HG03565 (cell line): ENCODE data around the gene PIGR.

Experiments used
- ATAC-seq: cut with Tn5 transposase; IDR thresholded peaks from one replicate; pipeline ENCODE4 v1.9.1; 2021; ENCODE audit warnings: mild to moderate bottlenecking, moderate library complexity; ENCODE audit not compliant: unreplicated experiment

The PIGR gene, protein sequence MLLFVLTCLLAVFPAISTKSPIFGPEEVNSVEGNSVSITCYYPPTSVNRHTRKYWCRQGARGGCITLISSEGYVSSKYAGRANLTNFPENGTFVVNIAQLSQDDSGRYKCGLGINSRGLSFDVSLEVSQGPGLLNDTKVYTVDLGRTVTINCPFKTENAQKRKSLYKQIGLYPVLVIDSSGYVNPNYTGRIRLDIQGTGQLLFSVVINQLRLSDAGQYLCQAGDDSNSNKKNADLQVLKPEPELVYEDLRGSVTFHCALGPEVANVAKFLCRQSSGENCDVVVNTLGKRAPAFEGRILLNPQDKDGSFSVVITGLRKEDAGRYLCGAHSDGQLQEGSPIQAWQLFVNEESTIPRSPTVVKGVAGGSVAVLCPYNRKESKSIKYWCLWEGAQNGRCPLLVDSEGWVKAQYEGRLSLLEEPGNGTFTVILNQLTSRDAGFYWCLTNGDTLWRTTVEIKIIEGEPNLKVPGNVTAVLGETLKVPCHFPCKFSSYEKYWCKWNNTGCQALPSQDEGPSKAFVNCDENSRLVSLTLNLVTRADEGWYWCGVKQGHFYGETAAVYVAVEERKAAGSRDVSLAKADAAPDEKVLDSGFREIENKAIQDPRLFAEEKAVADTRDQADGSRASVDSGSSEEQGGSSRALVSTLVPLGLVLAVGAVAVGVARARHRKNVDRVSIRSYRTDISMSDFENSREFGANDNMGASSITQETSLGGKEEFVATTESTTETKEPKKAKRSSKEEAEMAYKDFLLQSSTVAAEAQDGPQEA

DNA sequence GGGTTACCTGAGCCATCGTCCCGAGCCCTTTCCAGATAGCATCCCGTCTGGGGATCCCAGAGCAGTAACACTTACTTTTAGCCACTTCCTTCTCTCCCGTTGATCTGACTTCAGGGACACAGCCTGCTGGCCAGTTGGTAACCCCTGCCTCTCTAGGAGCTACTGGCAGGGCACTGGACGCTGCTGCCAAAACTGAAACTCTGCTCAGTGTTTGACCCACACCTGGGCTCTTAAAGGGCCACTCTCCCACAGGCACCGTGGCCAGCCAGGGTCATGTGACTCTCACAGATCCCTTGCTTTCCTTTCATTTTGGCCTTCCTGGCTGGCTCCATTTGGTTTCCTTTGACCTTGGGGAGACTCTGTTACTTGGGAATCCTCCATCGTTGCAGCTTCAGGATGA is at the start of gene PIGR:
Gene PIGR (minus strand): TSS at position 206 of the 400 bp plus-strand sequence. CDS start 5,935 bp downstream, outside the sequence.
- no peak for ATAC-seq

DNA sequence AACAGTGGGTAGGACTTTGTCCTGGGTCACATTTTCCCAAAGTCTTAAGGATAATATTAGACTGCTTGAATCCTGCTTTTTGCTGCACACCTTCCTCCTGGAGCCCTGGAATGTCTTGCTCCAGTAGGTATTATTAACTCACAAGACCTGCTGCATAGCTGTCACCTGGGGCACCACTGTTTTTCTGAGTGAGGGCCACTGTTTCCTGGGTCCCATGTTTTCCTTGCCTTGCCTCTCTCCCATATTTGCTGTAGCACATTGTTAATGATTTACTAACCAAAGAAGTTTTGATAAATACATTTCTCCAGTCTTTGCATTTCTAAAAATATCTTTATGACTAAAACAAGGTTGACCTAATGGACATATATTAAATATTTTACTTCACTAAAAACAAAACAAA is 46.5 kb upstream of the PIGR start:
- no peak for ATAC-seq

DNA sequence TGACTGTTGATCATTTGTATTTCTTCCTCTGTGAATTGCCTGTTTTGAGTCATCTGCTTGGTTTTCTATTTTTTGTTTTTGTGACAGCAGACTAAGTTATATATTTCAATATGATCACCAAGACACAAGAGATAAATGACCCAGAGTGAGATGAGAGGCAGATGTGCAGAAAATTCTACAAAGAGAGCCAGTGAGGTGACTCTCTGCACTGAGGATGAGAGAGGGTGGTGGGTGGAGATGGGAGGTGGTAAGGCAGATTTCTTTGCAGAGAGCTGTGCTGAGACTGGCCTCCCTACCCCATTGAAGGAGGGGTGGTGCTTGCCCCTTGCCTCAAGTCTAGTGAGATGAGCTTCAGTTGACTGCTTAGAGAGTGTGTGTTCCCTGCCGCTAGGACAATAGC is 41.6 kb upstream of the PIGR start:
- no peak for ATAC-seq

DNA sequence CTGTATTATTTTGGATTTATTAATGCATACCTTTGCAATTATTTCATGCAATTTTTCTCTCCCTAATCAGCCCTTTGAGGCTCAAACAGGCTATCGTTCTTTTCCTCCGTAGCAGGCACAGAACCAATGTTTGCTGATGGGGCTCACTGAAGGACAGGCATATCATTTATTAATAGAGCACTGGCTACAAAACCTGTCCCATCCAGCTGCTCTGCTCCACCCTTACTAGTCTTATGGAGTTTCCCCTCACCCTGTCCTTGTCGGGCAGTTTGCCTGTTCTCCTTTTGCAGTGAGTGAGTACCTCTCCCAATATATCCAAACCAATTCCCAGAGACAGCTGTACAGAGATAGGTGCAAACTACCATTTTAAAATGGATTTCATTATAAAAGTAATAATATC is 40.6 kb upstream of the PIGR start:
- no peak for ATAC-seq

DNA sequence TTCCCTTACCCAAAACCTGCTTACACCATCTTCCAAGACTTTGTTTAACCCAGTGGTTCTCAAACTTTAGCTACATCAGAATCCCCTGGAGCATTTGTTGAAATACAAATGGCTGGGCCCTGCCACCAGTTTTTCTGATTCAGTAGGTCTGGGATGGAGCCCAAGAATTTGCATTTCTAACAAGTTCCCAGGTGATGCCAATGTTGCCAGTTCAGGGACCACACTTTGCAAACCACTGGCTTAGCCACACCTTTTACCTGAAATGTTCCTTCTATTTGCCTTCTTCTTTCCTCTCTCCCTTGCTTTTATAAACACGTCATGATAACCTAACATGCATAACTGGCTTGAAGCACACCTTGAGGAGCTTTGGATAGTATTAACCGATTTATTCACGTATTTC is 40.1 kb upstream of the PIGR start:
- no peak for ATAC-seq

DNA sequence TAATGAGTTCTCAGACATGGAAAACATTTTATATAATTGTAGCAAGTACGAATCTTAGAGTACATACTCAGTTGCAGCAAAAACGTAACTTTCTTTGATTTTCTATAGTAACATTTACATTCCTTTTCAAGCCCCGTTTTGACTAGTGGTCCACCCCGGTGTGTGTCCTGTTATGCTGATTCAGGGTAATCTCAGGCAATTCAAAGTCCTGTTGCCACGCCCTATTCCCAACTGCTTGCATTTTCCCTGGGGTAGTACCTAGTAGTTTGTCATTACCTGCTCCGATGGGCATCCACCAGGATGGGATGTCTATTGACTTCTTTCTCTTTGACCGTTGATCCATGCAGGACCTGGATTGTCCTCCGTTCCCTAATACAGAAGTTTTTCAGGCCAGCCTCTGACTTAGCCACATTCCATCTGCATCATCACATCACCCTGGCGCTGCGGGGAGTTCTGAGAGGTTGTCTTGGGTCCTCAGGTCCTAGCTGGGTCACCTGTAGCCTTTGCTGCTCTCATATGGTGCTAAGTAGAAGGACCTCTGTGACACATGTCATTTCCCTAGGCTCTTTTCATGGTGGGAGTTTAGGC is 39.0 kb upstream of the PIGR start:
- no peak for ATAC-seq

DNA sequence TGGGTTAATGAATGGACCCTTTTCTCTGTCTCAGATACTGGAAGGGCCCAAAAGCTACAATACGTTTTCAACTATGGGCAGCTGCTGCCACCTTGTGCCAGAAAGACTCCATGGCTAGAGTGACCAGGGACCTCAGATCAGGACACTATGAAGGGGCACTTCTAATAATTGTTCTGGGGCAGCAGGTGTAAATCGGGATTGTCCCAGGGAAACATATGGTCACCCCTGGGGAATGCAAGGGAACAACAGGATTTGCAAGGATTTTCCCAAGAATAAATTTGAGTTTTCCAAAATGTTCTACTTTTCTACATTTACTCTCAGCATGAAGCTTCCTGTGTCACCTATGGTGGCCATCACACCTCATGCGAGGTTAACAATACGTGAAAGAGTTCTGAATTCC is 36.0 kb upstream of the PIGR start:
- no peak for ATAC-seq

DNA sequence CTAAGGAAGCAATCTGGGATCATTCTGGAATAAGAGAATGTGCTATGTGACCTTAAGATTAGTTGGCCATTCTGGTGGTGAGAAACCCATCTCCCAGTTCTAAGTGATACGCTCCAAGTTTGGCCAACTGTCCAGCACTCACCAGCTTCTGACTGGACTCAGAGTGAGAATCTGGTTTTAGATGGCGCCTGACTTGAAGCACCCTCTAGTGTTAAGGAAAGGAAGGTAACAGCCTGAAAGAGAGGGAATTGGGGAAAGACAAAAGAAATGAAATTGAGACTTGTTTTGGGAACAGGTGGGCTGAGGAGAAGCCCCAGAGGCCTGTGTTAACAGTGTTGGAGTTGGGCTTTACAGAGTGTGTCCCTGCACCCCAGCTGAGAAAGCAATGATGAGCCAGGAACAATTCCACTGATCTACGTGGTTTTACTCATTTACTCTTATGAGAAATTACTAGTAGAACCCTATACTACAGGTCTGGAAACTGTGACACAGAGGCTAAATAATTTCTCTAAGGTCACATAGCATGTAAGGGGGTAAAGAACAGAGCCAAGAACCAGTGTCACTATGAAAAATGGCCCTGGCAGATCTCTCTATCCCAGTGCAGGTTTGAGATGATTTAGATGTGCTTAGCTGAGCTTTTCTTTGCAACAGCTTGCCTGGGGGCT is 33.2 kb upstream of the PIGR start:
- ATAC-seq: no peak

DNA sequence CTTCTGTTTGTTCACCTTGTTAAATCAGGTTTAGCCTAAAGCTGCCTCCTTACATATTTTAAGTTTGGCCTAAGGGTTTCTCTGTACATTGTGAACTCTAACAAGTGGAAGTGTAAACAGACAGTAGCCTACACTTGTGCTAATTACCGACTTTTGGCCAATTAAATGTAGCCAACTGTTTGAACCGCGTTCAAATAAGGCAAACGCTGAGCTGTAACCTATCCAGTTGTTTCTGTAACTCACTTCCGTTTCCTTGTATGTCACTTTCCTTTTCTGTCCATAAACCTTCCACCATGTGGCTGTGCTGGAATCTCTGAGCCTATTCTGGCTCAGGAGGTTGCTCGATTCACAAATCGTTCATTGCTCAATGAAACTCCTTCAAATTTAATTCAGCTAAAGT is 32.0 kb upstream of the PIGR start:
- no peak for ATAC-seq

DNA sequence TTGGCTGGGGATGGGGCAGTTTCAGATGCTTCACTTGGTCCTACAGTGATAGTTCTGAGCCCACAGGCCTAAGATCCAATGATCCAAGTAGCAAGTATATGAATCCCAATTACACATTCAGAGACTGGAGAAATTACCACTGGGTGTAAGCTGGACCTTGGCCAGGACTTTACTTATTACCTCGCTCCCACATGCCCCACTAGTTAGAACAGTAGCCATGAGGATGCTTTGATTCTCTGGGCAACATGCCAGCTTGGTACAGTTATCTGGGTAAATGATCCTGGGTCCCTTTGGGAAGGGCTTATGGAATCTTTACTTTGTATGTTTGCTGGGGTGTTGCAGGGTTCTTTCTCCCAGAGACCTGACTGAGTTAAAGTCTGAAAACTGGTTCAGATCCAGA is 29.0 kb upstream of the PIGR start:
- no peak for ATAC-seq

DNA sequence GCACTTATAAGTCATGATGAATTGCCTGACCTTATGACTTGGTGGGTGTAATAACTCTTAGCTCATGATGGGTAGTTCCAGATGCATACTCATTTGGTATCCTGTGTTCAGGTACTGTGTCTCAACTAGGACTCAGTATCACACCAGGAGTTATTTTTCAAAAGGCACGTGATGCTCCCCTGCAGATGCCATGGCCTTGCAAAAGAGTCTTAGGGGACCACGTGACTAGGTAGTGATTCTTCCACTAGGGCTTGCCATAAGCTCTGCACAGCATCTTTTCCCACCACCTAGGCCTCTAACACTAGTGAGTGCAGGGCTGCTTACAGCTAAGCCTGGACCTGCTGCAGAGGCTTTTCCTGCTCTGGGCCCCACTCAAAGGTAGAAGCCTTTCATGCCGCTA is 27.9 kb upstream of the PIGR start:
- no peak for ATAC-seq

DNA sequence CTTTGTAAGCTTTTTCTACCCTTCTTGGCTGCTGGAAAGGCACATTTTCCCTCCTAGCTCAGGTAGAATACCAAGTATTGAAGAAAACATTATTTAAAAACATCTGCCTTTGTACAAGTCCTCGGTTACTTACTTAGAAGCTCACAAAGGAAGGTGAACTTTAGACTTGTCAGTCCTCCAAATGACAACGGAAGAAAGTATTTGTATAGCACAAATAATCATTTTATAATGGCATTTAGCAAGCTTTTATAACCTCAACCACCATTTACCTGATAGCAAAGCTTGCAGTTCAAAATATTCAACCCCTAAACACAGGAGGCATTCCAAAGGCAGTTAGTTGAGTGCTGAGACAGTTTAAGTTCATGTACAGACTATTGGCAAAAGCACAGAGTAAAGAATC is 26.5 kb upstream of the PIGR start:
- no peak for ATAC-seq

DNA sequence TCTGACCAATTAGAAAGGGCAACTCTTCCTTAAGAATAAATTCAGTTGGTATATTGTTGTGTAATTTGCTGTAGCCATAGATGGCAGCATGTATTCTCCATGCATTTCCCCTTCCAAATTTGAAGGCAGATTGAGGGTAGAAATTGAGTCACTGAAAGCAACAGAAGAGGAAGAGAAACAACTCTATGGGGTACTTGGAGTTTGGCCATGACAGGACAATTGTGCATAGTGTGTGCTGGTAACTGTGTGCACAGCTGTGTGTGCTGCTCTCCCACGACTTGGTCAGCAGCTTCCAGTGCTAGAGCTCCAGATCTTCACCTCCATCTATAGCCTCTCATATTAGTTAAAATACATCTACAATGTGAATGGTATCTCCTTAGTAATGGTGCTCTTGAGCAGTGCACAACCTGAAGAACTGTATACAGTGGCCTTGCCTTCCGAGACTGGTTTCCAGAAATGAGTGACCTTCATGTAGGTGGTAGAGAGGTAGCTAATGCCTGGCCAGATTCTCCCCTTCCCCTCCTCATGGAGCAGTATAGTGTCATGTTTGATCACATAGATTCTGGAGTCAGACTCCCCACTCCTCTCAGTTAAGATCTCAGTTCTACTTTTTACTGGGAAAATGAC is 24.9 kb upstream of the PIGR start:
- peak; percentile 48 for ATAC-seq

DNA sequence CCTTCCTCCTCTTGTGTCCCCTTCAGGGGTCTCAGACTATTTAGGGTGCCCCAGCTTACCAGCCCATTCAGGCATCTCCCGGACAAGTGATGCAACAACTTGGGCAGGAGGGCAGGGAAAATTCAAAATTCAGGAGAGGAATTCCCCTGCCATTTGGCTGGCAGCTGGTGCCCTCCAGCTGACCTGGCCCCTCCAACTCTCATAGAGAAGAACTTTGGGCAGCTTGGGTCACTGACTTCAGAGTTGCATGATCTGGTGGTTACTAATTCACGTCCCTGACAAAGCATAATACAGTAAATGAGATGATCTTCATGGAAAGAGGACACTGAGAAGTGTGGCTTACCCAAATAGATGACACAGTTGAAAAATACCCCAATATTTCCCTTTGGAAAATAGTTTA is 24.2 kb upstream of the PIGR start, which contains the start of gene FCAMR:
Gene FCAMR (minus strand): TSS at position 15 of the 400 bp plus-strand sequence. CDS start 335 bp downstream, outside the sequence.
- no peak for ATAC-seq

DNA sequence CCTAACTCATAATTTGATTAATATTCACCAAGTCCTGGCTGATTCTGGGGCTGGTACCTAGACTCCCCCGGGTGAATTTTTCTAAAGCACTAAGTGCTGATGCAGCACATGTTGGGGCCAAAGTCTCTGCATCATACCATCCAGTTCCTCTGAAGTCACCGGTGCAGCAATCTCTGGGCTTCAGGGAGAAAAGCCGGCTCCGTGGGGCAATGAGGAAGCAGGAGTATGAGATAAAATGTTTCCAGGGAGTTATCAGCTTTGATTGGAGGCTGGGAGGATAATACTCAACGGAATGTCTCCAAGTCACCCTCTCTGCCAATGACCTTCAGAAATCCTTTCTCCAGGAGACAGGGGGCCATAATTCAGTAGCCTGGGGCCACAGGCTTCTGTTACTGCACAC is 22.8 kb upstream of the PIGR start:
- no peak for ATAC-seq

DNA sequence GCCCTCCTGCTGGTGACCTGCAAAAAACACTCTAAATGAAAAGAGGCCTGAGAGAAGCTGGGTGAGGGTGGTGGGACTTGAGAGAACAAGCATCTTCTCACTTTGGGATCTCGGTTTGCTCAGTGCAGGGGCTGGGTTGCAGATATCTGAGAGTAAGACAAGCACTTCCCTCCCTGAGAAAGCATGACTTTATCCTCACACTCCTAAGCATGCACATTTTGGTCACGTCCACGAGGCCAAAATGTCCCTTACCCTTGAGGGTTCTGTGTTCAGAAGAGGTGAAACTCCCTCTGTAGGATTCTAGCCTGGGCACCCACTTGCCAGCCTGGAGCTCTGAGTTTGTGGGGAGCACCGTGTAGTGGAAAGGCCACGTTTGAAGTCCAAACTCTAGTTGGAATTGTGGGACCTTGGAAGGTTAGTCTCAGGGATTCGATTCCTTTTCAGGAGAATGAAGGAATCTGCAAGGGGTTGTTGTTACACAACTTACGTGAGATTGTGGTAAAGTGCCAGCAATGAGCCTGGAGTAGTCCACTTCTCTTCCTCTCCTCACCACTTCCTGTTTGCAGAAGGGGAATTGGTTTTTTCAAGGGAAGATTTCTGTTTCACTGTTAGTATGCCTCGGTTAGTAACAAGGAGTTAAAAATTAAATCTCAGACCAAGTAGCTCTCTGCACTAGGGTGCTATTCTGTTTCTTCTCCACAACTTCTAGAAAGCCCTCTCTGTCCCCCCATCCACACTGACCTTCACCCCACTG is 21.0 kb upstream of the PIGR start:
- no peak for ATAC-seq

DNA sequence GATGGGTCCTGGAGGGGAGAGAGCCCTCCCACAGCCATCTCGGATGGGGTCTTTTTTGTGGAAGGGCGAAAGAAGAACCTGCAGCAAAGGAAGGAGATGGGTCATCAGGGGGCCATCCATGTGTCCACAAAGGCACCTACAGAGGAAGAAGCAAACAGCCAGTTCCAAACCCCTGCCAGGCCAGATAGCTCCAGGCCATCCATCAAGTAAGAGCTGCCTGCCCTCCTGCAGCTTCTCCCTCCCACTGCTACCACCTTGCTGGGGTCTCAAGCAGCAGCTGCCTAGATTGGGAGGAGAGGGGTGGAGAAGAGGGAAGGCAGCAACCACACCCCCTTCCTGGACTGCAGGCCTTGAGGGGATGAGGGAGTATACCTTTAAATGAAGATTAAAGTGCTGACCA is 19.5 kb upstream of the PIGR start:
- ATAC-seq: no peak

DNA sequence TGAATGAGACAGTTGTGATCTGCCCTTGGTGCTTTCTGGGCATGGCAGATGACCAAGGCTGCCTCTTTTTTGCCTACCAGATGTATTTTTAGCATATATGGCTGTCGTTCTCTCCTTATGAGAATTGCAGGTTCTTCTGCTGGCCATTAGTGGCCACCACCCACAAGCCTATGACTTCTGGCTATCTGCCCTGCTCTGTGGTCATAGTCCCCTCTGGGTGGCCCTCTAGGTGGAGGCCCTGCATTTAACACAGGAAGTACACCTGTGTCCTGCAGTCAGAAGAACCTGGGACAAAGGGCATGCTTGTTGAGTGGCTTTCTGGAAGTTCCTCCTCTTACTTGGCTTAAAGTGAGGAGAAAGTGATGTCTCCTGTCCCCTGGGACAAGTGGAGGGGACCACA is 17.5 kb upstream of the PIGR start:
- ATAC-seq: no peak

DNA sequence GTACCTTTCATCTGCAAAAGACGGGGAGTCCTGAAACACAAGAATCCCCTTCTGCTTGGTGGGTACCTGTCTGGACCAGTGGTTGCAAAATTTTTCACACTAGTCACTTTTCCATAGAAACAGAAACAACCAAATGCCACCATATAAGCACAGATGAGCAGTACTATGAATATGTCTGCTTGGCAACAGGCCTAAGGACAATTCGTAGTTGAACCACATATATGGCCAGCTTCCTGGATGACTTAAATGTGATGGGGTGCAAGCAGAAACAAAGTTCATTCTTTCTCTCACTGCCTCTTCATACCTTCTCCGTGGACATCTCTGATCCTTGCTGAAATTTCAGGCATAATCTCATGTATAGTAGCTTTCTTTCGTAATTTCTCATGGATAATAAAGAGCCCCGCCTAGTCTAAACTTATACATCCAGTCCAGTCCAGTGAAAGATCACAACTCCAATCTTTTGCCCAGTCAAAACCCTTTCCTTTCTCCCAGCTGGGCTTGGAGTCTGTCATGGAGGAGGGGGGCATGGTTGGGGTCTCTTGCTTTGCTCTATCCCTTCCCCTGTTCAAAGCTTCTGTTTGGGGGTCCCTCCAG is 16.9 kb upstream of the PIGR start:
- ATAC-seq: no peak

DNA sequence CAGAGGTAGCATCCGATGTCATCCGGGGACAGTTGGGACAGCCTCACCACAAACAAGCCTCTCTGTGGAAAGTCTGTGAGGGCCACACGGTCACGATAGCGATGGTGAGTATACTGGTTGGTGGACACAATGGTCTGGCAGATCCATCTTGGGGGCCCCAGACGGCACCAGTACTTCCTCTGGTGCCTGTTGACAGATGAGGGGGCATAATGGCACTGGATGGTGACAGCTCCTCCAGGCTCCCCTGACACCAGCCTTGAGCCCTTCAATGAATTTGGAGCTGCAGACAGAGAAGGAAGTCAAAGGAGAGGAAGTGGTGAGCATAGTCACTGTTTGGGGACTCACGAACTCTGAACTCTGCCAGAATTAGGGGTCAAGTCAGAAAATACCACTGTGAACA is 16.0 kb upstream of the PIGR start:
- ATAC-seq: no peak
